GM23248 (cell line): ENCODE measurements around the gene TRPC4. TPM values are rescaled to one million over a fixed set of nuclear protein-coding genes. Genes with fewer than 3 reads are reported as not detected.
A peak's percentile ranks its signal among the peaks of the same experiment; 100 is the strongest.

Experiments
- DNase-seq: peaks from one replicate; pipeline ENCODE4 v3.0.0-alpha.2; 2015
- H2AFZ ChIP-seq: fragments of 200-600 bp; sonication (generic); 2 replicates; pipeline ENCODE4 v1.6.1; 2016; ENCODE audit warnings: antibody characterized with exemption
- H3F3A ChIP-seq: fragments of 200-600 bp; sonication (generic); 2 replicates; pipeline ENCODE4 v1.6.1; 2016; ENCODE audit warnings: mild to moderate bottlenecking, antibody characterized with exemption, mixed run types; ENCODE audit not compliant: insufficient read depth
- H3K27ac ChIP-seq: fragments of 200-600 bp; sonication (generic); 2 replicates; pipeline ENCODE4 v1.5.1; 2016; ENCODE audit warnings: mild to moderate bottlenecking
- H3K27me3 ChIP-seq: fragments of 200-600 bp; sonication (generic); replicated peaks from 2 replicates; pipeline ENCODE4 v1.6.1; 2016; ENCODE audit warnings: mild to moderate bottlenecking; ENCODE audit not compliant: insufficient read depth
- H3K36me3 ChIP-seq: fragments of 200-600 bp; sonication (generic); 2 replicates; pipeline ENCODE4 v1.6.1; 2016; ENCODE audit warnings: low read depth, mild to moderate bottlenecking
- H3K4me1 ChIP-seq: fragments of 200-600 bp; sonication (generic); 2 replicates; pipeline ENCODE4 v1.6.1; 2016; ENCODE audit warnings: mild to moderate bottlenecking; ENCODE audit not compliant: insufficient read depth
- H3K4me2 ChIP-seq: fragments of 200-600 bp; sonication (generic); one replicate; pipeline ENCODE4 v1.6.1; 2016; ENCODE audit warnings: mild to moderate bottlenecking; ENCODE audit not compliant: unreplicated experiment
- H3K4me3 ChIP-seq: fragments of 200-600 bp; sonication (generic); 2 replicates; pipeline ENCODE4 v1.5.1; 2016; ENCODE audit warnings: mild to moderate bottlenecking
- H3K79me2 ChIP-seq: fragments of 200-600 bp; sonication (generic); 2 replicates; pipeline ENCODE4 v1.6.1; 2016; ENCODE audit warnings: mild to moderate bottlenecking; ENCODE audit not compliant: insufficient read depth
- H3K9ac ChIP-seq: fragments of 200-600 bp; sonication (generic); 2 replicates; pipeline ENCODE4 v1.6.1; 2016; ENCODE audit warnings: mild to moderate bottlenecking
- H3K9me2 ChIP-seq: fragments of 200-600 bp; sonication (generic); 2 replicates; pipeline ENCODE4 v1.6.1; 2016; ENCODE audit warnings: mixed run types, mild to moderate bottlenecking, moderate library complexity; ENCODE audit not compliant: insufficient read depth
- H3K9me3 ChIP-seq: fragments of 200-600 bp; sonication (generic); one replicate; pipeline ENCODE4 v1.6.1; 2017; ENCODE audit warnings: low read depth
- H4K20me1 ChIP-seq: fragments of 200-600 bp; sonication (generic); 2 replicates; pipeline ENCODE4 v1.6.0; 2016; ENCODE audit not compliant: insufficient read depth
- EZH2 ChIP-seq: fragments of 200-600 bp; sonication (generic); IDR thresholded peaks from 2 replicates; pipeline ENCODE4 v1.6.1; 2018; ENCODE audit warnings: antibody characterized with exemption, mild to moderate bottlenecking; ENCODE audit not compliant: insufficient read depth, poor library complexity, severe bottlenecking
- EZH2phosphoT487 ChIP-seq: fragments of 200-600 bp; sonication (generic); IDR thresholded peaks from 2 replicates; pipeline ENCODE4 v1.6.1; 2018; ENCODE audit warnings: antibody characterized with exemption, moderate library complexity, mild to moderate bottlenecking, low read depth; ENCODE audit not compliant: insufficient read depth
- WGBS, 2 experiments: methylation state at CpG; one replicate each; pipeline ENCODE4 v1.1.6; 2015 to 2017; ENCODE audit warnings: low lambda C conversion rate in 2 of 2, low coverage in 1 of 2; ENCODE audit errors: missing lambda C conversion rate in 2 of 2; 5-methylcytosine and 5-hydroxymethylcytosine counted together
- in situ Hi-C: fragments of 300-500 bp; cut with MboI; formaldehyde crosslinking; loops from 2 replicates; pipeline ENCODE4 v1.15.0; 2020
- polyA plus RNA-seq: library from polyadenylated mRNA; unstranded; fragments of >200 nt; fragmentation: Nextera tagmentation; extraction: Ambion mirVana; gene quantifications from 2 replicates; pipeline ENCODE4 v1.2.1, GENCODE V29; 2016
- total RNA-seq: library from RNA; depleted of rRNA; stranded (reverse); fragments of >200 nt; shearing (Covaris generic); gene quantifications from 2 replicates; pipeline ENCODE4 v1.2.3, GENCODE V29; 2014

TRPC4 gene
- total and polyA plus RNA-seq, 2 experiments from 2014 or later, result 6.7 to 10.5 TPM

DNA sequence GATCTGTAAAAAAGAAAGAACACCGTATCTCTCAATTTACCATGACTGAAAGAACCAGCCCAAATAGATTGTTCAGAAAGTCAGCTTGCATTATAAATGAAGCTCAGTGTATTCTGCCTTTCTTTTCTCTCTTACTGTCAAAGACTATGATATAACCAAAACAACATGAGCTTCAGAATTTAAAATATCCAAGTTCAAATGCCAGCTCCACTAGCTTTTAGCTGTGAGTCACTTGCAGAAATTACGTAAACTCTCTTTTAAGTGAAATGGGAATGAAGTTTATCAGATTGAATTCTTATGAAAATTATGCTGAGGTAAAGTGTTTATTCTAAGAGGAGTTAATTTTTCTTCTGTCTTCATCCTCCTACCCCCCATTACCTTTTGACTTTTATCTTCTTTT is 251.0 kb downstream of the TRPC4 start:
- H3K9me3 ChIP-seq, result no peaks in the 10 kb centered on the region
- H4K20me1 ChIP-seq, result no peaks in the 10 kb centered on the region
- H3K4me2 ChIP-seq, result peak overlapping the region; percentile 68
- peak overlapping the region; percentile 63 for H3K27ac ChIP-seq
- peaks cover 48% of the 10 kb centered on the region for H3F3A ChIP-seq
- H2AFZ ChIP-seq, result no peak overlapping the region
- peak; percentile 82 for DNase-seq
- in situ Hi-C loops, result no loop called here
- no peaks in the 10 kb centered on the region for H3K27me3 ChIP-seq
- H3K9me2 ChIP-seq, result no peaks in the 10 kb centered on the region
- no peak for TF ChIP-seq EZH2phosphoT487
- no peak for TF ChIP-seq EZH2
- H3K4me3 ChIP-seq, result peak overlapping the region; percentile 7; the same call in 1 of the 2 replicates
- no peaks in the 10 kb centered on the region for H3K79me2 ChIP-seq
- H3K4me1 ChIP-seq, result peaks cover 62% of the 10 kb centered on the region
- WGBS, 2 experiments, result 5 to 6% methylated on average over 2 of the region's 2 CpGs
- H3K36me3 ChIP-seq, result no peaks in the 10 kb centered on the region
- H3K9ac ChIP-seq, result peak overlapping the region; percentile 14; the same call in 1 of the 2 replicates

DNA sequence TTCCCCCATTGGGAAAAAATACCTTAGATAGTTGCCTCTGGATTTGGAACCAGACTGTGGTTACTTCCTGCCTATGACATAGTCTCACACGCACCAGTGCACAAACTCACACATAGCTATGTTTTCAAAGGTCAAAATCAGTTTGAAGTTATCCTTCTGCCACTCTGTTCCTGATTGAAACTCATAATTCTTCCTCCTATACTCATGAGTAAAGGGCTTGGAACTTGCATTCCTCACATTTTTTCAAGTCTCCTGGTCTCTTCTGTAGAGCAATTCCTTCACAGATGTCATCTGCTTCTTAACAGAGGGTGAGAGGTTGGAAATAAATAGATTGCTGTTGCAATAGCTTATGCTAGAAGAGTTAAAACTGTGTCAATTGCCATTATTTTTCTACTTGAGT is 252.4 kb downstream of the TRPC4 start:
- TF ChIP-seq EZH2phosphoT487 (peak; percentile 50; the same call in 1 of the 2 replicates), EZH2 (no peak)
- 0 out of 2 replicates have a peak overlapping the region, but pooled peaks have one; percentile 2 for H2AFZ ChIP-seq
- no peaks in the 10 kb centered on the region for H3K79me2 ChIP-seq
- DNase-seq, result peak; percentile 69
- H3K4me1 ChIP-seq, result peaks cover 57% of the 10 kb centered on the region
- 0% methylated on average over 1 of the region's 1 CpG for WGBS, 2 experiments
- H3K27ac ChIP-seq, result peak overlapping the region; percentile 63
- in situ Hi-C loops, result no loop called here
- H3K4me3 ChIP-seq, result 0 out of 2 replicates have a peak overlapping the region, but pooled peaks have one; percentile 7
- H3K9me3 ChIP-seq, result no peaks in the 10 kb centered on the region
- H4K20me1 ChIP-seq, result no peaks in the 10 kb centered on the region
- no peaks in the 10 kb centered on the region for H3K9me2 ChIP-seq
- peak overlapping the region; percentile 68 for H3K4me2 ChIP-seq
- peaks cover 42% of the 10 kb centered on the region for H3F3A ChIP-seq
- no peaks in the 10 kb centered on the region for H3K27me3 ChIP-seq
- H3K36me3 ChIP-seq, result no peaks in the 10 kb centered on the region
- H3K9ac ChIP-seq, result peak overlapping the region; percentile 5; the same call in 1 of the 2 replicates

DNA sequence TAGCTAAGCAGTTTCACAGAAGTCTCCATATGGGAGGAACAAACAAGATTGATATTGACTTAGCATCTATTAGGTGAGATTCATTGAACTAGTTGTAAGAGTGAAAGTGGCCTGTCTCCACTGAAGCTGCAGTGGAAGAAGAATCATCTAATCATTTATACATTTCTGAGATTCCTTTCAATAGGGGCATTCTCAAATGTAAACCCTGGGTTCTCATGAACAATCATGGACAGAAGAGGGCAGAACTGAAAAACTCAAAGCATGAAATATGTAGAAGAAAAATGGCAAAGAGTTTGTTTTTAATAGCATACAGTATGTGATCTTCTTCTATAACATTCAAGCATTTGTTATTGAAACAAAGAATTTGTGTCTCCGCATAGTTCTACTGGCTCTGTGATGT is 253.4 kb downstream of the TRPC4 start:
- Histone ChIP-seq H3K9ac (no peak overlapping the region), H3K9me2 (no peaks in the 10 kb centered on the region), H3K9me3 (no peaks in the 10 kb centered on the region), H2AFZ (peak overlapping the region; percentile 25; the same call in 1 of the 2 replicates), H3K4me3 (no peak overlapping the region), H3K79me2 (no peaks in the 10 kb centered on the region), H3K4me1 (peaks cover 46% of the 10 kb centered on the region), H3K4me2 (peak overlapping the region; percentile 68), H4K20me1 (no peaks in the 10 kb centered on the region), H3F3A (peaks cover 35% of the 10 kb centered on the region), H3K27me3 (no peaks in the 10 kb centered on the region), H3K27ac (peak overlapping the region; percentile 63), H3K36me3 (no peaks in the 10 kb centered on the region)
- no peak for DNase-seq
- 97 to 100% methylated on average over 1 of the region's 1 CpG for WGBS, 2 experiments
- no peak for TF ChIP-seq EZH2phosphoT487
- no peak for TF ChIP-seq EZH2
- in situ Hi-C loops, result no loop called here

GRCh38 chr13:37615276-37615675 is 254.3 kb downstream of the TRPC4 start:
- in situ Hi-C loops, result no loop called here
- H3K27ac ChIP-seq, result no peak overlapping the region

More at GRCh38 chr13:37615276-37615675, 254.3 kb downstream of the TRPC4 start:
- Histone ChIP-seq H3K9me2 (no peaks in the 10 kb centered on the region), H3K4me1 (peaks cover 44% of the 10 kb centered on the region), H3F3A (peaks cover 35% of the 10 kb centered on the region), H3K27me3 (no peaks in the 10 kb centered on the region), H3K9me3 (no peaks in the 10 kb centered on the region), H2AFZ (no peak overlapping the region), H3K9ac (no peak overlapping the region), H3K4me2 (peak overlapping the region; percentile 19), H3K4me3 (no peak overlapping the region), H3K79me2 (no peaks in the 10 kb centered on the region), H4K20me1 (no peaks in the 10 kb centered on the region), H3K36me3 (no peaks in the 10 kb centered on the region)
- DNase-seq, result no peak
- 86 to 93% methylated on average over 2 of the region's 2 CpGs for WGBS, 2 experiments
- TF ChIP-seq EZH2phosphoT487 (no peak), EZH2 (no peak)
